Superior temporal gyrus (tissue), 1 donor: ENCODE data around the gene MDP1.

ENCODE experiments used
- DNase-seq: peaks from one replicate; pipeline ENCODE4 v3.0.0-alpha.2; 2016; ENCODE audit errors: extremely low spot score

MDP1 gene

DNA sequence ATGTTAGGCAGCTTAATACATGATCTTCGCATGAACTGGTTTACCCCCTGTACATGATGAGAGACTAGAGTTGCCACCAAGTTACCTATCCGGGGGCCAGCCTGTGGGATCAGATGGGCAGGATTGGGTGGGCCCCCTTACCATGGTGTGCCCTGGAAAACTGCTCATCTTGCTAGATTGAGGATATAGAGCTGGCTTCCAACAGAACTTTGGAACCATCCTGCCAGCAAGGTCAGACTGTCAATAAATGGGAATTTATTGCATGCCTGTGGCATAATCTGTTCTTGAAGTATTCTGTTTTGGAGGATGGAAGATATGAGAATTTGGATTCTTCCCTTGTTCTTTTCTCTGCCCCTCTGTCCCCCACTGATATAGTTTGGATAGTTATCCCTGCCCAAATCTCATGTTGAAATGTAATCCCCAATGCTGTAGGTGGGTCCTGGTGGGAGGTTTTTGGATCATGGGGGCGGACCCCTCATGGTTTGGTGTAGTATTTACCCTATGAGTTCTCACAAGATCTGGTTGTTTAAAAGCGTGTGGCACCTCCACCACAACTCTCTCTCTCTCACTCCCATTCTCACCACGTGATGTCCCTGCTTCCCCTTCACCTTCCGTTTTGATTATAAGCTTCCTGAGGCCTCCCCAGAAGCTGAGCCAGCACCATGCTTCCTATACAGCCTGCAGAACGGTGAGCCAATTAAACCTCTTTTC is 16.9 kb downstream of the MDP1 start:
- no peak for DNase-seq

DNA sequence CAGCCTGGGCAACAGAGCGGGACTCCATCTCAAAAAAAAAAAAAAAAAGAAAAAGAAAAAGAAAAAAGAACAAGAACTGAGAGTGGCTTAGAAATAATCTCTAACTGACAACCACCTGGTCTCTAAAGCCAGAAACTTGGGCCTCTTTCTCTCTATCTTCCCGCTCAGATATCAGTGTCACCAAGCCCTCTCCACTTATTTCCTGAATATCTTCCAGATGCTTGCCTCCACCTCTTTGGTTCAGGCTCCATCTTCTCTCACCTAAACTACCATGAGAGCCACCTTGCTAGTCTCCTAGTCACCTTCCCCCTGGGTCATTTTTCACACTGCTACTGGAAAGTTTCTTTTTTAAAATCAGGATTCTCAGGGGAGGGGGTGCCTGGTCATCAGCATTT is 18.8 kb downstream of the MDP1 start:
- no peak for DNase-seq

DNA sequence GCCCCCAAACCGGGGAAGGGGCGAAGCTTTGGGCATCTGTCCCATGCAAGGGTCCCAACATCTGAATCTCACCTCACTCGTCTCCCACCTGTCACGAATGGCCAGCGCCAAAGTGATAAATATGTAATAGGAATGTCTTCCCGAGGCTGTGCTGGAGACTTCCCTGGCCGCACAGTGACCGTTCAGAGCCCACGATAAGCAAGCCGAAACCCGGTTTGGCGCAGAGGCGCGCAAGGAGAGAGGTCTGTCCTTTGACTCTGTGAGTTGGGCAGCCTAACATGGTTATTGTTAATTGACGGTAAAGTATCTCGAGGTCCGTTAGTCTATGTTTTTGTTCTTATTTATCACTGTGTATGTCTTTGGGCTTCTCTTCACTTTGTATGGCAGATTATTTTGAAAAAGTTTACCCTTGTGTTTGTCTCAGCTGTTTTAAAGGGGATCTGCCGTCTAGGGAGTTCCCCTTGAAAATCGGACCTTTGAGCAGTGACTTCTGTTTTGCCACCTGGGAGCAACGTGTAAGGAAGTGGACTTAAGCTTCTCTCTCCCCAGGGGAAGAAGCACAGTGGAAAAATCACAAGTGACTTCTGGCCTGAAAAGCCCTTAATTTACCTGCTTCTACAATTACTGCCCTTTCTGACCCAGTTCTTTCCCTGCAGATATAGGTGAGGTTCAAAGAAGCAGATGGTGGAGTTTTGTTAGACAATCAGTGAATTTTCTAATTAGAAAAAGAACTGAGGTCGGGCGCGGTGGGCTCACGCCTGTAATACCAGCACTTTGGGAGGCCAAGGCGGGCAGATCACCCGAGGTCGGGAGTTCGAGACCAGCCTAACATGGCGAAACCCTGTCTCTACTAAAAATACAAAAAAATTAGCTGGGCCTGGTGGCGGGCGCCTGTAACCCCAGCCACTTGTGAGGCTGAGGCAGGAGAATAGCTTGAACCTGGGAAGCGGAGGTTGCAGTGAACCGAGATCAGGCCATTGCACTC is 19.5 kb downstream of the MDP1 start:
- no peak for DNase-seq

DNA sequence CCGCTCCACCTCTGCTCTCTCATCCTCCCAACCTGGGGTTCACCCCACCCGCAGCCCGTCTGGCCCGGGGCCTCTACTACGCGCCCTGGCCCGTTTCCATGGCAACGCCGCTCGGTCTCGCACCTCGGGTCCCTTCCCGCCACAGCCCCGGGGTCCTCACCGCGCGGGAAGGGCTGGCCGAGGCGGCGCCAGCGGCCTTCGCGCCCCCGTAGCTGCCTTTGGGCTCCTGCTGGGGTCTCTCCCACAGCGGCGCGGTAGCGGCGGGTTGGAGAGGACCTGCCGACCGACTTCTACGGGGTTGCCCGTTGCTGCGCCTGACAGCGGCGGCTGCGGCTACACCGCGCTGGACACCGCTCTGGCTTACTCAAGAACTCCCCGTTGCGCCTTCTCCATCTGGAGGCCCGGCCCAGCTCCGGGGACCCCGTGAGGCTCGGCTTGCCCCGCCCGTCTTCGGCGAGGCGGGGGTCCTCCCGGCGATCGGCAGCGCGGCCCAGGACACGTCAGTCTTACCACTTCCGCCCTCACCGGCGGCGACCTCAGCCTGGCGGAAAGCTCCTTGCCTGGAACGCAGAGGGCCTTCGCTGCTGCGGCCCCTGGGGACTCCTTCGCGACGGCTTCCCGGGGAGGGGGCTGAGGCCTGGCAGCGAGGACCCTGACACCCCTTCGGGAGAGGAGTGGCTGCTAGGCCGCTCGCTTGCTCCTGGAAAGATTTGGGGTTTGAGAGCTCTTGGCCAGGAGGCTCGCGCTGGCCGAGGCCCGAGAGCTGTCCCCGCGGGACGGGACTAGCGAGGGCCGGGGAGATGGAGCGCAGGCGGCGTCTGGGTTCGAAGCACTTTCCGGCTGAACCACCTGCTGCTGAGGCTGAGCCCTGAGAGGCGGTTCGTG is 20.4 kb downstream of the MDP1 start, which contains the start of gene TM9SF1:
Gene TM9SF1 (minus strand): TSS at position 256 of the 885 bp plus-strand sequence. CDS start 422 bp downstream, outside the sequence.
- peak; percentile 78 for DNase-seq

DNA sequence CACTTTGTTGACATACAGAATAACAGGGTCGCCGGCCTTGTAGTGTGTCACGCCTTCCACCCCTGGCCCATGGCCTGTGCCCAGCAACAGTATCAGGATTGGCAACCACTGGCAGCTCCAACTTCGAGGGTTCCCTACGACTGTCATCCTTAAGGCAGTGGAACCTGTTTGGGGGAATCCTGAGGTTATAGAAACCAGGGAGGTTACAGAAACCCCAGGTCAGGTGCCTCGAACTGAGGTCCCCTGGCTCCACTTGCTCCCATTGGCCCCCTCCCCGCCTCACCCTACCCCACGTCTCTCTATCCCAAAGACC is 21.0 kb downstream of the MDP1 start:
- no peak for DNase-seq

DNA sequence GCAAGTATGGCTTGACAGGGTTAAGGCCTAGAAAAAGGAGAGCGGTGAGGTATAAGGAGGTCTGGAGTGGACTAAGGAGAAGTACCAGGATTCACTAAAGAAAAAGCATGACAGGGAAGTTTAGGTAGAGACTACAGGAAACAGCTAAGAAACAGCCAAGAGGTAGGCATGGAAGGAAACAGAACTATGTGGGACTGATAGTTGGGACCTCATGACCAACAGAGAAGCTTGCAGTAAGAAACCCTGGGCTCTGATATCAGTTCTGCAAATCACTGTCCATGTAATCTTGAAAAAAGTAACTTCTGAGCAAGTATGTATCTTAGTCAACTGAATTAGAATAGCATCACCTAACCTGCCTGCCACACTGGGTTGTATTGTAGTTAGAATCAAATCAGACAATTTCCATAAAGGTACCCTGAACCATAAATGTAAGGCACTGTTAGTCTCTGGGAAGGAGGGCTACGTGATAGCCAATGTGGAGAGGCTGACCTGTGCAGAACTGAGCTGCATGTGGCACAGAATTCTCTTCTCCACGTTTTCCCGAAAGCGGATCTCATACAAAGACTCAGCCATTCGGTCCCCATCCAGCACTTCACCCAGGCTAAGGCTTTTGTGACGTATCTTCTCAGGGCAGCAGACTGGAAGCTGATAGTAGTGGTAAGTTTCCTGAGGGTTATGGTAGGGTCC is 21.5 kb downstream of the MDP1 start:
- no peak for DNase-seq

DNA sequence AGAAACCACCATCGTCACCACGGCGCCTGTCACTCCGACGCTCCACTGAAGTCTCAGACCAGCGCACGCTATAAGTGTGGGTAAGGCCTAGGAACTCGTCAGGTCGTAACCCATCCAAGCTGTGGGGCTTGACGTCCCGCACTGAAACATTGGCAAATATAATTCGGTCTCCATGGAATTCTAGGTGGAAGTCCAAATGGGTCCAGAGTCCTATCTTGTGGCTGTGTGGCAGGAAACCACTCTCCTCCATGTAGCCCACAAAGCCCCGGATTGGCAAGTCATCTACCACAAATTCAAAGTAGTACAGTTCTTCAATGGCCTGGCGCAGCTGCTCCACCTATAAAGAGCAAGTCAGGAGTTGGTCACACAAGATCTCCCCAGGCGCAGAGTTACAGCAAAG is 22.9 kb downstream of the MDP1 start:
- no peak for DNase-seq

DNA sequence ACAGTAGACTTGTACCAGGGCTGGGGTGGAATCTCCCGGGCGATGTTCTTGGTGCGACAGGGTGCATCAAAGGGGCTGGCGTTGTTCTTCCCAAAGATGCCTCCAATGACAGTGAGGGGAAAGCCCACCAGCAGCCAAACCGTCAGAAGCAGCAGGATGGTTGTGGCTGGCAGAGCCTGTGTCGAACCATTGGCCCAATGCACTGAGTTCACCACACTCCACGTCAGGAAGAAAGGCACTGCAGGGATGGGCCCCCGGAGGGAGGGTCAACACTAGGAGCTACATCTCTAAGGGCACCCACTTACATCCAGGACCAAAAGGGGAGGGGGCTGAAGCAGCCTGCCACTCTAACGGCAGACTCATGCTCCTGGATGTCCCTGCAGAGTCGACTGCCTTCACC is 25.4 kb downstream of the MDP1 start:
- no peak for DNase-seq

DNA sequence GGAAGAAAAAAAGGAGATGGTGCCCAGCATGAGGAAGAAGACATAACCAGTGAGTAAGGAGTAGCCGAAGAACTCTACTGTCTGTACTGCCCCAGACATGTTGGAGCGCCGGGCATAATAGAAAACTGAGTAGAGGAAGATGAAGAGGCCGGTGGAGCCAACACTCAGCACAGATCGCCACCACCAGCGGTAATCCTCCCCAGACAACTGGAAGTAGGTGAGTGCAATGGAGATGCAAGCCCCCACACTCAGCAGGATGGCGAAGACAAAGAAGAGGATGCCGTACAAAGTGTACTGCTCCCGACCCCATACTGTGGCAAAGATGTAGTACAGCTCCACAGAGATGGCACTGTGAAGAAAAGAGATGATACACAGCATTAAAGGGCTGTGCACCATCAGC is 26.4 kb downstream of the MDP1 start:
- no peak for DNase-seq

DNA sequence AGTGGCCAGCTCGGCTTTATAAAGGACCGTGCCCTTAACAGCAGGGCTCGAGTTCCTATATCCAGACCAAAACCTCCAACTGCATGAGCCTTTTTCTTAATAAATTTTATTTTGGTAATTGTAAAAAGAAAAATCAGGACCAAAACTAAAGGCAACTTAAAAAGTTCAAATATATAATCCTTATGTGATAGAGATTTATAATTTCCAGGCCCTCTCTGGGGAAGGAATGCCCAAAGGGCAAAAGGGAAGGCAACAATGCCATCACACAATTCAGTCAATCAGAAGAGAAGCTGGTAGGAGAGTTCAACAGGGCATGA is 26.8 kb downstream of the MDP1 start:
- DNase-seq, result no peak

DNA sequence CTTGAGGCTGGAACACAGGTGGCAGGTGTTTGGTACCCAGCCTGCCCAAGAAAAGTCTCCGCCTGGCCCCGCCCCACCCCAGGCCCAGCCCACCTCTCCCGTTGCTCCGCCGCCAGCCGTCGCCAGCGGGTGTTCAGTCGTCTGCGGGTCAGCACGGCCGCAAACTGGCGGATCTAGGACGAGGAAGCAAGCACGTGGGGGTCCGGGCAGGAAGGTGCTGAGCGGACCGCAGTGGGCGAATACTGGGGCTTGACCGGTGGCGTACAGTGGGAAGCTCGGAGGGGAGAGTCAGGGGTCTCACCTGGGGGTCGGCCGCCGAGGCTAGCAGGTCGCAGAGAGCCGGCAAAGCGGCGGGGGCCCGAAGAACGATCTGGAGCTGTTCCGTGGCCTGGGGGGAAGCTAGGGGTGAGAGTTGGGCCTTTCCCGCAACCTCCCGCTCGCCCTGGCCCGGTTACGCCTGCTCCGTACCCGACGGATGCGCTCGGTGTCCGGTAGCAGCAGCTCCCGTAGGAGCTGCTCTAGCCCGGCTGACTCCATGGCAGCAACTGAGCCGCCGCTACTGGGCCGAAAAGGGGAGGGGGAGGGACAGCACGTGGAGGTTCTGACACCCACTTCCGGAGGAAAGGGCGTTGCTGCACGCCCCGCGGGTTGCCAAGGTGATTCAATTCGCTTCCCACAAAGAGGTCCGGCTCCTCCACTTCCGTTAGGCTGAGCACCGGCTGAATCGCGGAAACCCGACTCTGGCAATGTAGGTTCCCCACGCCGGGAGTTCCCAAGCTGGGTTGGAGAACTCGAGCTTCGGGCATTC is 27.4 kb downstream of the MDP1 start, which contains the start of gene IPO4:
Gene IPO4 (minus strand): TSS at position 566 of the 808 bp plus-strand sequence. CDS start 29 bp downstream, at position 537.
- peak; percentile 97 for DNase-seq

DNA sequence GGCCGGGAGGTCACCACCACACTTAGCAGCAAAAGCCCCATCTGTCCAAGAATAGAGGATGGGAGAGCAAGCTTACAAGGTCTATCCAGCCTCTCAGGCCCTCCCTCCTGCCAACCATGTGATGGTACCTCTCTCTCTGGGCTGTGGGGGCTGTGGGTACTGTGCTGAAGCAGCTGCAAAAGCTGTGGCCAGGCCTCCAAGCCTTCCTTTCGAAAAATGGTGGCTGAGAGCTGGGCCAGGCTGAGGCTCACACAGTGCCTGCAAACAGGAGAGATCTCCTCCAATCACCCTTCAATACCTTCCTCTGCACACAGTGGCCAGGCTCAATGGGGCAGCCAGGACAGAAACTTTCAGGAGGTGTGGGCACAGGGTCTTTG is 28.3 kb downstream of the MDP1 start:
- DNase-seq, result no peak

DNA sequence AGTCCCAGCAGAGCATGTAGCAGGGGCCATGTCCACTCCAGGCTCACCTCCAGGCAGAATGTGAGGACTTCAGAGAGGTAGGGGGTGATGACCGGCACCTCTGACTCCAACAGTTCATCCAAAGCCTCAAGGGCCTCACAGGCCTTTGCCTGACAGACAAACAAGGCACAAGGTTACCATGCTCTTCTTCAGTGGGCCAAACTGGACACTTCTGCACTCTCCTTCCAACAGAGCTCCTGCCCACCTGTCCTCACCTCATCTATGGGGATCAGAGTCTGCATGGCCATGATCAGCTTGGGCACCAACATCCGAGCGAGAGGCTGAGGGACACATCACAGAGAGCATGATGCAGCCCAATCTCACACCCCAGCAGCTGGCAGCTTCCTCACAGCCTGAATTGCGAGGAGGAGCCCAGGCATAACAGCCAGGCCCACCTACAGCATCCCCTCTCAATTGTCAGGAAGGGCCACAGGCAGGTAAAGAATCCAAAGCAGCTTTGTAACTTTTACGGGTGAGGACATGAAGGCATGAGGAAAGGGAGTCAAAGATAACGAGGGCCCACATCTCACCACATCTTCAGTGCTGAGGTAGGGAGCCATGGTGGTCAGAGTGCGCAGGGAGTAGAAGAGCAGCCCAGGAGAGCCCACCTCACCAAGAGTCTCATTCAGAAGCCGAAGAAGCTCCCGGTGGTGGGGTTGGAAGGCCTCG is 28.9 kb downstream of the MDP1 start:
- DNase-seq, result no peak

DNA sequence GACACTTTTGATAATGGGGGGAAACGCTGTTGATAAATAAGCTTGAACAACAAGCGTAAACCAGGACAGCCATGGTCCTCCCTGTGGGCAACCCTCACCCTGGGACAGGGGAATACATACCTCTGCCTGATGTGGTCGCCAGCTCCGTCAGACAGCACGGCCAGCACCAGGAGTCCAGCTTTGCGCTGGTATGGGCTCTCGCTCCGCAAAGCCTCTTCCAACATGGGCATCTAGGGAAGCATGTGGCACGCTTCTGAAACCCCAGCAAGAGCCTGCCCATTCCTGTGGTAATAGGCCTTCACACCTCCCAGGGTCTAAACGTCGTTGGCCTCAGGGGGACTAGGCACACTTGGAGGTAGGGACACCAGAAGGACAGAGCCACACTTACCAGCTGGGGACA is 30.1 kb downstream of the MDP1 start:
- DNase-seq, result no peak

DNA sequence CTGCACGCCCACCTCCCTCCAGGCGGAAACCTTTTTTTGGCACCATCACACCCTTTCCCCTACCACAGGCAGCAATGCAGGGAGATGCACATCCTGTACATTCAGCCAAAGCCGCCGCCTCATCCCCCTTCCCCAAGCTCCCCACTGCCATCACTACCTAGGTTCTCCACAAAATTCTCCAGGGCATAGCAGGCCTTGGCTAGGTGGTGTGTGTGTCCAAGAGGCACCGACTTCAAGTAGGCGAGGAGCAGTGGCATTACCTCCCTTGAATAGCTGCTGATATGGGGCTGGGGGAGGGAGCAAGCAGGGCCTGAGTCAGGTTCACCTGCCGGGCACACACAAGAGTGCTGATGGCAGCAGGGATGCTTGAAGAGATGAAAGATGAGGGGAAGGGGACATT is 30.8 kb downstream of the MDP1 start:
- DNase-seq, result no peak

DNA sequence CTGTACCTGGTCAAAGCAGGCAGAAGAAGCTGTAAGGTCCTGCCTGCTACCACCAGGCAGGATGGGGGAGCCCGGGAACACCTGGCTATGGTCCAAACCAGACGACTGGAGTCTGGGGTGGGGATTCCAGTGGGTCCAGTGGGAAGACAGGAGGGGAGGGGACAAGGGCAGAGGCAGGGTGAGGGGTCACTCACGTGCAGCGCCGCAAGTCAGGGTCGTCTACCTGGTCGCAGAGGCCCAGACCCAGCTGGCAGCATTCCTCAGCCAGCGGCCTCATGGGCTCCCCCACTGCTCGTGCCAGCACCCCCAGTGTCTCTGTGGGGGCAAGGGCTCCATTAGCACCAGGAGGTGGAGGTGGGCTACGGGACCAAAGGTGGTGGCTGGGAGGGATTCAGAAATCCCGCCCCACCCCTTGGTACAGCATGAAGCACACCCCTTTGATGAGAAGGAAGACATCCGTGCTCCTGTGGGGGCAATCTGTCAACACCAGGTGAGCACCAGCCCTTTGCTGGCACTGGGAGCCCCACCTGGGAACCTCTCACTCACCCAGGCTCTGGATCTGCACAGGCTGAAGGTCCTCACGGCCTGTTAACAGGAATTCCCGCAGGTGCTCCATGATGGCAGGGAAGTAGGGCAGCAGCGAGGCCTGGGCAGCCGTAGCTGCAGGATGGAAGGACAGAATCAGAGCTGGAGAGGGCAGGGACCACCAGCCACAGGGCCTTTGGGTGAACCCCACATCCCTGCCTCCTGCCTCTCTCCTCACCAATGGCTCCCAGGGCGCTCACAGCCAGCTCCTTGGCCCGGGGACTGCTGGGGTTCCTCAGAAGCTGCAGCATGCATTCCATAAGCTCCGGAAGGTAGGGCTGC is 31.5 kb downstream of the MDP1 start:
- no peak for DNase-seq

DNA sequence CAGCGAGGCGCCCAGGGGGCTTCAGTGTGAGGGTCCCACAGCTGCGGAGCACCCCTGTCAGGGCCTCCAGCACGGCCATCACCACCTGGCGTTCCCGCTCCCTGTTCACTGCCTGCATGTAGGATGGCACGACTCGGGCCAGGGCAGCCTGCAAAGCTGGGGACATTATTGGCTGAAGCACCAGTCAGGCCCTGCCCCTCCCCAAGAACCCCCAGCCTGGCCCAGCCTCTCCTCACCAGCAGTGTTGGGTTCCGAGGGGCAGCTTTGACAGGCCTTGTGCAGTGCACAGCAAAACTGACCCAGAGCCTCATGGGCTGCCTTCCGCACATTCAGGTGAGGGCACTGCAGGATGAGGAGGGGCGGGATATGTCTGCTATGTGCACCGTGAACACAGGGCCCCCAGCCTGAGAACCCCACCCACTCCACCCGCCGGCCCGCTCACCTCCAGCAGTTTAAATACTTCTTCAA is 32.8 kb downstream of the MDP1 start:
- no peak for DNase-seq

DNA sequence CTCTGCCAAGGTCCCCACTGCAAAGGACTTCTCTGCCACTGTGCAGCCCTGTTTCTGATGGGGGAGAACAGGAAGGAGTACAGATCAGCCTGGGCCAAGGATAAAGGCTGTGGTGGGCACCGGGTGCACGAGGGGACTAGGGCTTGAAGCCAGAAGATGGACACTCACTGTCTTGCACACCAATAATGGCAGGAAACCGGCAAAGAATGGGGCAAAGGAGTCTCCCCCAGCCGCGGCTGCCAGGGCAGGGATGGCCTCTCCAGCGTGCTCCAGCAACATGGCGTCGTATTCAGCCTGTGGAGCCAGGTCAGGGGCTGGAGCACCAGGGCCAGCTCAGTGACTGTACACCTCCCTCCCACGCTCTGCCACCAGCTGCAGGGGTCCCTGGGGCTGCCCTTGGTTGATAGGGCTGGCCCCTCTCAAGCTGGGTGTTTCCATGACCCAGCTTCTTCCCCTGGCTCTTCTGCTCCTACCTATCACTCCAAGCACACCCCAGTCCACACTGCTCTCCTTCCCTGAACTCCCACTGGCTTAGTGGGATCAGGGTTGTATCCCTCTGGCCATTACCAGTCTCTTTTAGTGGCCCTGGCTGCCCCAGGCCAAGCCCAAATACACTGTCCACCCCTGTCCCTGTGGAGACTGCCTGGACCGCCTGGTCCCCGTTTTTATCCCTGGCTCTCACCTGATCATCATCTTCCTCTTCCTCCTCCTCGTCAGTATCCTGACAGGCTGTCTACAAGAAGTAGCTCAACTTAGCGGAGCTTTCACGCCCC is 33.6 kb downstream of the MDP1 start:
- DNase-seq, result no peak
